GM12801 (cell line): Measurements from ENCODE around the gene CTSV.

Experiments used
- CTCF ChIP-seq: IDR thresholded peaks from one replicate; pipeline ENCODE4 v1.5.1; 2011; ENCODE audit warnings: control low read depth; ENCODE audit not compliant: insufficient read length; ENCODE audit errors: extremely low read depth

Gene CTSV

GRCh38 chr9:97046228-97046627, 7.3 kb upstream of the CTSV start:
- TF ChIP-seq CTCF = no peak

DNA sequence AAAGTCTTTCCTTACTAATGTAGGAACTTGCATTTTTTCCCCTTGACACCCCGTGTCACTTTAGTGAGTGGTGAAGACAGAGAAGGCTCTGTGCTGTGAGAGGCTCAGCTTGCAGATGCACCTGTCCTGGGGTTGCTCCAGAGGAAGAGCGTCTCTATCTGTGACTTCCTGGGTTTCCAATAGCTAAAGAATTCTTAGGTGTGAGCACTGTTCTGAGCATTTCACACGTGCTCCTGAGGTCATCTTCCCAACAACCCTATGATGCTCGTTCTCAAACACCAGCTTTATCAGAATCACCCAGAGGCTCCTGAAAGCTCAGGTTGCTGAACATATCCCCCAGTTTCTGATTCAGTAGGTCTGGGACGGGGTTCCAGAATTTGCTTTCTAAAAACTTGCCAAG, 6.4 kb upstream of the CTSV start:
- TF ChIP-seq CTCF = no peak

DNA sequence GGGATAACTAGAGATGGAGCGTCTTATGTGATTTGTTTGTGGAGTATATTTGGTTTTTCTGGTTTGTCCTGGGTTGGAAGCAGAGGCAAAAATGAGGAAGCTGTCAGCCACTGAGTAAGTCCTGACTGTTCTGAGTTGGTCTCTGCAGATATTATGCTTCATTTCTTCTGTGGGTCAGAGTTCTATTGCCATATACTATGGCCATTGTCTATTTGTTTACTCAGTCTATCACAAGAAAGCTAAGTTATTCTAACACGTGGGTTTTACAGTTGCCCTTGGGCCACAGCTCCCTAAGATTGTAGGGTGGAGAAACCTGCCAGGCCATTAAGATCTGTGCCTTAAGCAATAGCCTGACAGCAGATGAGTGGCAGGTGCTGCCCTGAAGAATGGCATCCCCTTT, 3.0 kb upstream of the CTSV start:
- no peak for TF ChIP-seq CTCF

DNA sequence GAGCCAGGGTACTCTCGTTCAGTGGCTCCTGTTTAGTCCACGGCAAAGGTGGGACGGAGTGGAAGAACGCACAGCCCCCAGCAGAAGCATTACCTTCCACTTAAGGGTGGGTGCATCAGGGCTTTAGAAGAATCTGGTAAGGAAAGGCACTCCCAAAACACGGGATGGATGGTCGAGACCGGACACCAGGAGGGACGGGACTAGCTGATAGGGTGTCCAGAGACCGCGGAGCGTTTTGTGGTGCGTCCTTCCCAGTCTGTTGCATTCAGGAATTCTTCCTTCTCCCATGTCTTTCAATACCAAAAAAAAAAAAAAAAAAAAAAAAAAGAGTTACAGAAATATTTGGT, 545 bp upstream of the CTSV start:
- TF ChIP-seq CTCF = no peak
